PFSK-1 (cell line): ENCODE data around the gene JPH3.

ENCODE experiments used
- FOXP2 ChIP-seq: optimal IDR thresholded peaks from 2 replicates; pipeline ENCODE3; 2011; ENCODE audit warnings: borderline replicate concordance, control low read depth, inconsistent platforms; ENCODE audit not compliant: insufficient read depth; ENCODE audit errors: extremely low read length, extremely low read depth
- POLR2AphosphoS5 ChIP-seq: IDR thresholded peaks from 2 replicates; pipeline ENCODE4 v1.6.1; 2012; ENCODE audit warnings: low read depth, mild to moderate bottlenecking, control low read depth, low read length, moderate library complexity
- SIN3A ChIP-seq: IDR thresholded peaks from 2 replicates; pipeline ENCODE4 v1.6.1; 2012; ENCODE audit warnings: mild to moderate bottlenecking, low read length, moderate library complexity, borderline replicate concordance; ENCODE audit not compliant: insufficient read depth
- TAF1 ChIP-seq: IDR thresholded peaks from 2 replicates; pipeline ENCODE4 v1.6.1; 2012; ENCODE audit warnings: low read length, control low read depth, borderline replicate concordance; ENCODE audit not compliant: insufficient read depth
- TF ChIP-seq, protein P1 (sequence below), 2 experiments: IDR thresholded peaks; 2 replicates each; pipeline versions ENCODE4 v1.6.1 to v1.8.0; 2011 to 2012; ENCODE audit warnings: low read depth in 2 of 2, low read length in 2 of 2, control low read depth in 1 of 2, inconsistent platforms in 1 of 2, mild to moderate bottlenecking in 1 of 2, moderate library complexity in 1 of 2; ENCODE audit not compliant: insufficient read depth in 1 of 2

The JPH3 gene

DNA sequence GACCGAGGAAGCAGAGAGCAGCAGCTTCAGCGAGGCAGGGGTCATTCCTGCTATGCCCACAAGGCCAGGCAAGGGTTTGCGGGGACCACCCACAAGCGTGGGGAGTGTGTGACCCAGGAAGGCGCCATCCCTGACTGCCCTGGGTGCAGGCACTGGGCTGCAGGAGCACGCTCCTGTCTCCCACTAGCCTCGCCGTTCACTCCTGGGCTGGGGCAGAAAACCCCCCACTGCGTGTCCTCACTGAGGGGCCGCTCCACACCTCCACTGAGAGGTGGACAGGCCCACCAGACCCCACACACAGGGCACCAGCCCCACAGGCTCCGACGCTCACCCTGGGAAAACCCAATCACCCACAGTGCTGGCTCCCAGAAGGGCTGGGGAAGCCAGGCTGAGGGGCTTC lies 107.4 kb downstream of the JPH3 start:
- TF ChIP-seq FOXP2 = no peak
- TF ChIP-seq, protein P1, sequence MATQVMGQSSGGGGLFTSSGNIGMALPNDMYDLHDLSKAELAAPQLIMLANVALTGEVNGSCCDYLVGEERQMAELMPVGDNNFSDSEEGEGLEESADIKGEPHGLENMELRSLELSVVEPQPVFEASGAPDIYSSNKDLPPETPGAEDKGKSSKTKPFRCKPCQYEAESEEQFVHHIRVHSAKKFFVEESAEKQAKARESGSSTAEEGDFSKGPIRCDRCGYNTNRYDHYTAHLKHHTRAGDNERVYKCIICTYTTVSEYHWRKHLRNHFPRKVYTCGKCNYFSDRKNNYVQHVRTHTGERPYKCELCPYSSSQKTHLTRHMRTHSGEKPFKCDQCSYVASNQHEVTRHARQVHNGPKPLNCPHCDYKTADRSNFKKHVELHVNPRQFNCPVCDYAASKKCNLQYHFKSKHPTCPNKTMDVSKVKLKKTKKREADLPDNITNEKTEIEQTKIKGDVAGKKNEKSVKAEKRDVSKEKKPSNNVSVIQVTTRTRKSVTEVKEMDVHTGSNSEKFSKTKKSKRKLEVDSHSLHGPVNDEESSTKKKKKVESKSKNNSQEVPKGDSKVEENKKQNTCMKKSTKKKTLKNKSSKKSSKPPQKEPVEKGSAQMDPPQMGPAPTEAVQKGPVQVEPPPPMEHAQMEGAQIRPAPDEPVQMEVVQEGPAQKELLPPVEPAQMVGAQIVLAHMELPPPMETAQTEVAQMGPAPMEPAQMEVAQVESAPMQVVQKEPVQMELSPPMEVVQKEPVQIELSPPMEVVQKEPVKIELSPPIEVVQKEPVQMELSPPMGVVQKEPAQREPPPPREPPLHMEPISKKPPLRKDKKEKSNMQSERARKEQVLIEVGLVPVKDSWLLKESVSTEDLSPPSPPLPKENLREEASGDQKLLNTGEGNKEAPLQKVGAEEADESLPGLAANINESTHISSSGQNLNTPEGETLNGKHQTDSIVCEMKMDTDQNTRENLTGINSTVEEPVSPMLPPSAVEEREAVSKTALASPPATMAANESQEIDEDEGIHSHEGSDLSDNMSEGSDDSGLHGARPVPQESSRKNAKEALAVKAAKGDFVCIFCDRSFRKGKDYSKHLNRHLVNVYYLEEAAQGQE (IDR thresholded peaks at IDR 0.05; ENCODE audit: insufficient read depth in 1 of 2, low read depth in 2 of 2, low read length in 2 of 2) = no peak
- no peak for TF ChIP-seq POLR2AphosphoS5
- TF ChIP-seq SIN3A = no peak

DNA sequence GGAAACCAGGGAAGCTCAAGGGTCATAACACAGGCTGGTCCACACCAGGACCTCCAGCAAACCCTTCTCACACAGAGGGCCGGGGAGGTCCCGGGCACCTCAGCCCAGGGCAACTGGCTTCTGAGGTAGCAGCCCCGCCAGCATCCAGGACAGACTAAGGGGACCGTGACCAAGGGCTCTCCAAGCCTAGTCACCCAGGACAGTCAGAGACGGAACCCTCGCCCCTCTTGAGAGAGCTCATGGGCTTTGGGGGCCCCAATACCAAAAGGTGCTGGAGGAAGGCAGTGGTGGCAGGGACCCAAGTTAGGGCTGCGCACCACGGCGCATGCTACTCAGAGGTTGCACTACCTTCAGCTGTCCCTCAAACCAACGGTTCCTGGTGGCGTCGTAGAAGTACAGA lies 108.6 kb downstream of the JPH3 start:
- TF ChIP-seq FOXP2 (no peak), SIN3A (no peak), TAF1 (no peak), POLR2AphosphoS5 (no peak)
- TF ChIP-seq, protein P1 (IDR thresholded peaks at IDR 0.05; ENCODE audit: insufficient read depth in 1 of 2, low read depth in 2 of 2, low read length in 2 of 2) = no peak

DNA sequence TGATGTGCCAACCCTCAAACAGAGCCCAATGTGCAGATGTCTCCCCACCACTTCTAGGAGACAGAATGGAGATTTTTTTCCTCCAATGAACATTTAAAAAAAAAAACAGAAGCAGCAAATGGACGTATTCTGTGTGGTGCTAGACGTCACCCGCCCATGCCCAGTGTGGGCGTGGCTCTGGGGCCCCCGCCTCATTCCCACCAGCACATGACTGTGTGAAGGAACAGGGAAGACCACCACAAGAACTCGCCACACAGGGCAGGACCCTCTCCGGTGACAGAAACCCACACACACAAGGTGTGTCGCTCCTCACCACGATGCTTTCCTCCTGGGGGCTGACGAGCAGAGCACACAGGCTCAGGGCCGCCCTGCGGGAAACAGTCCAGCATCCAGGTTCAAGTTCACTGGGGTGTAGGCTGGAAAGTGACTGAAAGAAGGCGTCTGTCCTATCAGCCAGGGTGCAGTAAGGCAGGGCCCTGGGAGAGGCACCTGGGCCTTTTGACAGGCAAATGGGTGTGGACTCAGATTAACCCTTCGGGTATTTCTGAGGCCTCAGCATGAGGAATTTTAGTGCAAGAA lies 110.0 kb downstream of the JPH3 start:
- TF ChIP-seq, protein P1 (IDR thresholded peaks at IDR 0.05; ENCODE audit: insufficient read depth in 1 of 2, low read depth in 2 of 2, low read length in 2 of 2) = no peak
- no peak for TF ChIP-seq FOXP2

DNA sequence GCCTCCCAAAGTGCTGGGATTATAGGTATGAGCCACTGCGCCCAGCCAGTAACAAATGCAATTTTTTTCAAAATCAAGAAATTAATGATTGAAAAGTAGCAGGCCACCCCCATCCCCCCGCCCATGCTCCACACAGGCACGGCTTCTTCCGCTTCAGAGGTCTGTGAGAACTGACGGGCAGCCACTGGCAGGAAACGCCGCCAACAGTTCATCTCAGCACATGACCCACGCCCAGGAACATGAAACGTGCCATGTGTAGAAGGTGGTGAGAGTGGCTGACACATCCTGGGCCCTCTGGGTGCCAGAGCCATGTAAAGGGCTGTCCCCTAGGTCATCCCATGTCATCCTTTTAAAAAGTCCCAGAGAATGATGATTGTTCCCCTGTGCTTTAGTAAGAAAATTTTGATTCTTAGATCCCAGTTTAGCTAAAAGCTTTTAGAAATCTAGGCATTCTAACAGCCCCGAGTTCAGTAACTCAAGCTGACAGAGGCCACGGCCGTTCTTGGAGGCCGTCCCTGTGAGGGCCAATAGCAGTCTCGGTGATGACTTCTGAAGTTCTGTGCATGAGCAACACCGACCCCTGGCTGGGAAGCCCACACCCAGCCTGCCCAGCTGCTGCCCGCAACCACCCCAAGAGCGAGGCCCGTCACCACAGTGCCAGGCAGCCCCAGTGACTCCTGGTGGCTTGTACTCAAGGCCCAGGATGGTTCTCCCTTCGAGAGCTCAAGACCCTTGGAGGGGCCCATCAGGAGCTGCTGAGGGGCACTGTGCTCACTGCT lies 111.3 kb downstream of the JPH3 start:
- no peak for TF ChIP-seq TAF1
- TF ChIP-seq, protein P1 (IDR thresholded peaks at IDR 0.05; ENCODE audit: insufficient read depth in 1 of 2, low read depth in 2 of 2, low read length in 2 of 2) = no peak
- no peak for TF ChIP-seq SIN3A
- no peak for TF ChIP-seq FOXP2
- no peak for TF ChIP-seq POLR2AphosphoS5

DNA sequence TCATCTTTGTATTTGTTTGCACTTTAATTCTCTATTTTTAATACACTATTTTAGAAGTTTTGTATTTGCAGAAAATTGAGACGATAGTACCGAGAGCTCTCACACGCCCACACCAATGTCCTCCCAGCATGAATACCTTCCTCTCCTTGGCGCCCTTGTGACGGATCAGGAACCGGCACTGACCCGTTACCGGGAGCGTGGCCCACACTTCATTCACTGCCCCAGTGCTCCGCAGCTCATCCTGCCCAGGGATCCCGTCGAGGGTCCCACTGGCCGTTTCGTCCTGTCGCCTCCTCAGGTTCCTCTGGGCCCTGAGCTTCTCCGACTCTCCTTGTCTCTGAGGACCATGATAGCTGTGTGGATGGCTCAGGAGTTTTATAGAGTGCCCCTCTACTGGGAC lies 112.9 kb downstream of the JPH3 start:
- TF ChIP-seq SIN3A (no peak), POLR2AphosphoS5 (no peak), TAF1 (no peak), FOXP2 (no peak)
- TF ChIP-seq, protein P1 (IDR thresholded peaks at IDR 0.05; ENCODE audit: insufficient read depth in 1 of 2, low read depth in 2 of 2, low read length in 2 of 2) = no peak
